ENCODE measurements around the gene TMEM131L. TPM values are rescaled to one million over a fixed set of nuclear protein-coding genes. Genes with fewer than 3 reads are reported as not detected.

The TMEM131L gene
- total and polyA plus RNA-seq, 9 donors, result 3.6 to 18.4 (median 10.7) TPM

DNA sequence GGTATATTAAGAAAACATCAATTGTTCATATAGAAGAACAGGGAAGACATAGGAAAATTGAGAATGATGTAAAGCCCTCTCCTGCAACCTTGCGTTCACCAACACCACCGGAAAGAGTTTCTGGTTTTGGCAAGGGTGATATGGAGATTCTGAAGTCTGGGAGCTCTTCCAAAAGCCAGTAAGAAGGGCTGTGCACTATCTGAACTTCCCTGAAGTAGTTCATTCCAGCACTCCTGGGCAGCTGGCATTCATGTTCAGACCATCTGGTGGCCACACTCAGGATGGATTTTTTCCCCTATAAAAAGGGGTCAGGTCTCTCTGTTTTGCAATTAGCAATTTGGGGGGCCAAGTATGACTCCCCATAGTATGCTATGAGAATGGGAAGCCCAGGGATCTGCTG lies 202.5 kb downstream of the TMEM131L start:
- WGBS, 3 donors, result 41 to 51% (median 47%) methylated on average over 2 of the region's 2 CpGs
- Histone ChIP-seq H3K36me3 (no peaks in the 10 kb centered on the region), H3K4me1 (ENCODE audit: insufficient read depth) (no peaks in the 10 kb centered on the region), H3K27me3 (no peaks in the 10 kb centered on the region), H3K9me3 (no peaks in the 10 kb centered on the region), H3K27ac (no peak overlapping the region), H3K4me3 (no peak overlapping the region)
- no peak for DNase-seq
- intact Hi-C loops (cut with DNase I), result no loop called here
- TF ChIP-seq, protein P1, sequence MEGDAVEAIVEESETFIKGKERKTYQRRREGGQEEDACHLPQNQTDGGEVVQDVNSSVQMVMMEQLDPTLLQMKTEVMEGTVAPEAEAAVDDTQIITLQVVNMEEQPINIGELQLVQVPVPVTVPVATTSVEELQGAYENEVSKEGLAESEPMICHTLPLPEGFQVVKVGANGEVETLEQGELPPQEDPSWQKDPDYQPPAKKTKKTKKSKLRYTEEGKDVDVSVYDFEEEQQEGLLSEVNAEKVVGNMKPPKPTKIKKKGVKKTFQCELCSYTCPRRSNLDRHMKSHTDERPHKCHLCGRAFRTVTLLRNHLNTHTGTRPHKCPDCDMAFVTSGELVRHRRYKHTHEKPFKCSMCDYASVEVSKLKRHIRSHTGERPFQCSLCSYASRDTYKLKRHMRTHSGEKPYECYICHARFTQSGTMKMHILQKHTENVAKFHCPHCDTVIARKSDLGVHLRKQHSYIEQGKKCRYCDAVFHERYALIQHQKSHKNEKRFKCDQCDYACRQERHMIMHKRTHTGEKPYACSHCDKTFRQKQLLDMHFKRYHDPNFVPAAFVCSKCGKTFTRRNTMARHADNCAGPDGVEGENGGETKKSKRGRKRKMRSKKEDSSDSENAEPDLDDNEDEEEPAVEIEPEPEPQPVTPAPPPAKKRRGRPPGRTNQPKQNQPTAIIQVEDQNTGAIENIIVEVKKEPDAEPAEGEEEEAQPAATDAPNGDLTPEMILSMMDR (IDR thresholded peaks at IDR 0.05), result no peak
- TF ChIP-seq EP300 (IDR thresholded peaks at IDR 0.05), result no peak

DNA sequence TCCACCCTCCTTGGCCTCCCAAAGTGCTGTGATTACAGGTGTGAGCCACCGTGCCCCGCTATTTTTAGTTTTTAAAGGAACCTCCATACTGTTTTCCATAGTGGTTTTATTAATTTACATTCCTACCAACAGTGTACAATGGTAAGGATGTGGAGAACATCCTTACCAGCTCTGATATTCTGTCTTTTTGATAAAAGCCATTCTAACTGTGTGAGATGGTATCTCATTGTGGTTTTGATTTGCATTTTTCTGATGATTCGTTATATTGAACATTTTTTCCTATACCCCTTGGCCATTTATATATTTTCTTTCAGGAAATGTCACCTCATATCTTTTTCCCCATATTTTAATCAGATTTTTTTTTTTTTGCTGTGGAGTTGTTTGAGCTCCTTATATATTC lies 203.7 kb downstream of the TMEM131L start:
- TF ChIP-seq POLR2A (IDR thresholded peaks at IDR 0.05) (no peak), EP300 (IDR thresholded peaks at IDR 0.05) (no peak)
- TF ChIP-seq, protein P1 (IDR thresholded peaks at IDR 0.05), result no peak
- Histone ChIP-seq H3K4me3 (no peak overlapping the region), H3K27ac (no peak overlapping the region), H3K36me3 (no peaks in the 10 kb centered on the region), H3K4me1 (ENCODE audit: insufficient read depth) (no peaks in the 10 kb centered on the region), H3K27me3 (no peaks in the 10 kb centered on the region), H3K9me3 (no peaks in the 10 kb centered on the region)
- intact Hi-C loops (cut with DNase I), result no loop called here
- no peak for DNase-seq
- 43 to 70% (median 62%) methylated on average over 3 of the region's 3 CpGs for WGBS, 3 donors

DNA sequence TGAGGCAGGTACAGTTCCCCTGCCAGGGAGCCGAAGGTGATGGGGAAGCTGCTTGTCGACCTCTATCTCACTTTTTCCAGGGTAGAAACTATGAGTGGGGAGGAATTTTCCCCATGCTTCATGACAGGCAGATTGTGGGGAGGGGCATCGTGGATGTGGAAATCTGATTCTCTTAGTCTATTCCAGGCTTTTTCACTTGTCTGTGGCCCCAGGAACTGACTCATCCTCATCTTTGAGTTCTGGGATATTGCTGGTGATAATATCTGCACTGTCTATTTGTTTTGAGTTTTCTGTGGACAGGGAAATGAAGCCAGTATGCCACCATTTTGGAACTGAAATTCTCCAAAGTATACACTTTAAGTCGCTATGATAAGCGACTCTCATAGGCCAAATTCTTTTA lies 210.3 kb downstream of the TMEM131L start:
- no peak for DNase-seq
- no peak for TF ChIP-seq POLR2A (IDR thresholded peaks at IDR 0.05)
- TF ChIP-seq EP300 (IDR thresholded peaks at IDR 0.05), result no peak
- TF ChIP-seq, protein P1 (IDR thresholded peaks at IDR 0.05), result no peak
- WGBS, 3 donors, result 79 to 84% (median 84%) methylated on average over 5 of the region's 5 CpGs
- H3K4me1 ChIP-seq (ENCODE audit: insufficient read depth), result no peaks in the 10 kb centered on the region
- intact Hi-C loops (cut with DNase I), result no loop called here
- no peak overlapping the region for H3K4me3 ChIP-seq
- no peak overlapping the region for H3K27ac ChIP-seq
- no peaks in the 10 kb centered on the region for H3K36me3 ChIP-seq
- H3K9me3 ChIP-seq, result no peaks in the 10 kb centered on the region
- H3K27me3 ChIP-seq, result no peaks in the 10 kb centered on the region

DNA sequence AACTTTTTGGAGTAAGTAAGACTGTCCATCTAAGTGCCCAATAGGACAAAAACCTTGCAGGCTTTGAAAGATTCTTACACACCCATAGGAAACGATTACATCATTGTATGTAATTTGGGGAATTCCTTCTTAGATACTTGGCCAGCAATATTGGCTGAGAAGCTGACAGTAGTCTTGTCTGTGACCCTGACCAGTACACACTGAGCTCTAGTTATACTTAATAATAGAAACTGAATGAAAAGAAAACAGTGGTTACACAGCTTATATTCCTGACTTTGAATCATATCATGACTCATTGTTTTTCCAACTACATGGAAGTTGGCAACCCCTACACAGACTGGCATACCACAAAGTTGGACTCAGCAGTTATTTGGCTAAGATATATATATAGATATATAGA lies 210.8 kb downstream of the TMEM131L start:
- Histone ChIP-seq H3K4me3 (no peak overlapping the region), H3K9me3 (no peaks in the 10 kb centered on the region), H3K36me3 (no peaks in the 10 kb centered on the region), H3K4me1 (ENCODE audit: insufficient read depth) (no peaks in the 10 kb centered on the region), H3K27me3 (no peaks in the 10 kb centered on the region), H3K27ac (no peak overlapping the region)
- TF ChIP-seq POLR2A (IDR thresholded peaks at IDR 0.05) (no peak), EP300 (IDR thresholded peaks at IDR 0.05) (no peak)
- TF ChIP-seq, protein P1 (IDR thresholded peaks at IDR 0.05), result no peak
- DNase-seq, result no peak
- WGBS, 3 donors, result 33 to 48% (median 46%) methylated on average over 1 of the region's 1 CpG
- intact Hi-C loops (cut with DNase I), result no loop called here

DNA sequence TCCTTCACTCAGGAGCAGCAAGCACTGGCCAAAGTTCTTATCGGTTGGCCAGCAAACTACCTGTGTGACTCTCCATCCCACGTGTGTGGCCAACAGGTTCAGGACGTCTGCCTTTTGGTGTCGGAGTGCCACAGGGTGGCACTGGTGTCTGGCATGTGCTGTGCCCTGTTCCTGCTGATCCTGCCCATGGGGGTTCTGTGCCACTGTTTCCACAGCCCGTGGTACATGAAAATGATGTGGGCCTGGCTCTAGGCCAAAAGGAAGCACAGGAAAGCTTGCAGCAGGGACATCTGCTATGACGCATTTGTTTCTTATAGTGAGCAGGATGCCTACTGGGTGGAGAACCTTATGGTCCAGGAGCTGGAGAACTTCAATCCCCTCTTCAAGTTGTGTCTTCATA lies 213.3 kb downstream of the TMEM131L start:
- DNase-seq, result no peak
- WGBS, 3 donors, result 71 to 72% (median 72%) methylated on average over 6 of the region's 6 CpGs
- Histone ChIP-seq H3K36me3 (no peaks in the 10 kb centered on the region), H3K4me1 (ENCODE audit: insufficient read depth) (peaks cover 2% of the 10 kb centered on the region), H3K4me3 (no peak overlapping the region), H3K27me3 (no peaks in the 10 kb centered on the region), H3K9me3 (no peaks in the 10 kb centered on the region), H3K27ac (no peak overlapping the region)
- TF ChIP-seq POLR2A (IDR thresholded peaks at IDR 0.05), result no peak
- intact Hi-C loops (cut with DNase I), result no loop called here
